B cell (primary cell): Measurements from ENCODE around the gene CACNG4. TPM values are rescaled to one million over a fixed set of nuclear protein-coding genes. Genes with fewer than 3 reads are reported as not detected.

Experiments
- ATAC-seq: fragments of 200-7000 bp; cut with Tn5 transposase; one replicate; pipeline ENCODE4 v1.10.0; 2021; ENCODE audit warnings: low read depth, mild to moderate bottlenecking, moderate number of reproducible peaks, moderate library complexity
- CTCF ChIA-PET: fragments of 350-600 bp; sonication (Branson Sonifier 250); formaldehyde crosslinking; loops from one replicate; lab custom pipeline; 2021; ENCODE audit warnings: antibody characterized with exemption, inconsistent platforms; lab: Charles Lee
- POLR2A ChIA-PET: fragments of 350-600 bp; sonication (Branson Sonifier 250); formaldehyde crosslinking; loops from one replicate; lab custom pipeline; 2021; ENCODE audit warnings: antibody characterized with exemption; lab: Charles Lee
- DNase-seq: peaks from one replicate; pipeline ENCODE4 v3.0.0; 2013
- H2AFZ ChIP-seq: 2 replicates; pipeline ENCODE4 v1.6.1; 2012; ENCODE audit warnings: mild to moderate bottlenecking, low read depth, low read length; ENCODE audit not compliant: insufficient read depth, poor library complexity, severe bottlenecking
- H3K27ac ChIP-seq, 2 donors: 1 replicate in 1 of 2; 2 replicates in 1 of 2; pipeline ENCODE4 v1.5.1; 2012 to 2013; ENCODE audit warnings: low read length in 2 of 2, mild to moderate bottlenecking in 2 of 2, moderate library complexity in 1 of 2
- H3K27me3 ChIP-seq, 4 experiments: fragments of 200-600 bp in 1 of 4; sonication (generic) in 1 of 4; replicated peaks in 1 of 4; 1 replicate in 2 of 4; 2 replicates in 2 of 4; pipeline versions ENCODE4 v1.6.1 to v1.7.0; 2013 to 2016; ENCODE audit warnings: low read length in 3 of 4, mild to moderate bottlenecking in 2 of 4, mixed read lengths in 1 of 4, moderate library complexity in 1 of 4; ENCODE audit not compliant: insufficient read depth in 4 of 4, control insufficient read depth in 3 of 4; ENCODE audit errors: control extremely low read depth in 1 of 4
- H3K36me3 ChIP-seq, 2 experiments: replicated peaks in 1 of 2; 1 replicate in 1 of 2; 2 replicates in 1 of 2; pipeline versions ENCODE4 v1.6.1 to v1.7.1; 2013; ENCODE audit warnings: low read length in 1 of 2; ENCODE audit not compliant: insufficient read depth in 2 of 2, control insufficient read depth in 1 of 2; ENCODE audit errors: control extremely low read depth in 1 of 2, extremely low read depth in 1 of 2
- H3K4me1 ChIP-seq, 2 donors: fragments of 200-600 bp in 1 of 2; sonication (generic) in 1 of 2; 1 replicate in 1 of 2; 2 replicates in 1 of 2; pipeline versions ENCODE4 v1.5.1 to v1.6.1; 2013 to 2017; ENCODE audit warnings: low read length in 2 of 2; ENCODE audit not compliant: control insufficient read depth in 2 of 2, insufficient read depth in 2 of 2
- H3K4me2 ChIP-seq: replicated peaks from 2 replicates; pipeline ENCODE3; 2012; ENCODE audit warnings: mild to moderate bottlenecking, low read depth, low read length; ENCODE audit not compliant: poor library complexity, severe bottlenecking
- H3K4me3 ChIP-seq, 5 experiments: fragments of 200-600 bp in 1 of 5; sonication (generic) in 1 of 5; 1 replicate in 3 of 5; 2 replicates in 2 of 5; pipeline versions ENCODE4 v1.5.1 to v1.7.0; 2011 to 2016; ENCODE audit warnings: low read length in 4 of 5, mild to moderate bottlenecking in 4 of 5, low read depth in 2 of 5, control low read depth in 1 of 5, moderate library complexity in 1 of 5; ENCODE audit not compliant: insufficient read depth in 1 of 5; ENCODE audit errors: control extremely low read depth in 1 of 5, extremely low read depth in 1 of 5
- H3K79me2 ChIP-seq: fragments of 200-600 bp; sonication (generic); one replicate; pipeline ENCODE4 v1.6.0; 2016; ENCODE audit warnings: low read length; ENCODE audit not compliant: control insufficient read depth, insufficient read depth
- H3K9ac ChIP-seq: fragments of 200-600 bp; sonication (generic); 2 replicates; pipeline ENCODE4 v1.6.1; 2017; ENCODE audit warnings: mild to moderate bottlenecking, low read length, moderate library complexity
- H3K9me3 ChIP-seq, 3 donors: one replicate each; pipeline versions ENCODE4 v1.6.1 to v1.7.1; 2013; ENCODE audit warnings: low read length in 2 of 3; ENCODE audit not compliant: control insufficient read depth in 2 of 3, insufficient read depth in 1 of 3; ENCODE audit errors: control extremely low read depth in 1 of 3
- H4K20me1 ChIP-seq: 2 replicates; pipeline ENCODE4 v1.6.0; 2012; ENCODE audit warnings: mild to moderate bottlenecking, low read length; ENCODE audit not compliant: insufficient read depth, control insufficient read depth, poor library complexity, severe bottlenecking
- H3K27ac Mint-ChIP-seq: one replicate; pipeline ENCODE4 v1.8.0; 2021; ENCODE audit warnings: mixed read lengths
- H3K27me3 Mint-ChIP-seq: one replicate; pipeline ENCODE4 v1.8.0; 2021; ENCODE audit warnings: mixed read lengths
- H3K4me1 Mint-ChIP-seq: one replicate; pipeline ENCODE4 v1.8.0; 2021; ENCODE audit warnings: mixed read lengths
- H3K4me3 Mint-ChIP-seq: one replicate; pipeline ENCODE4 v1.8.0; 2021; ENCODE audit warnings: mixed read lengths
- H3K9me3 Mint-ChIP-seq: one replicate; pipeline ENCODE4 v1.8.0; 2022; ENCODE audit warnings: mixed read lengths; ENCODE audit not compliant: insufficient read depth
- EZH2 ChIP-seq: IDR thresholded peaks from 2 replicates; pipeline ENCODE4 v1.6.1; 2012; ENCODE audit warnings: borderline replicate concordance, low read depth, mild to moderate bottlenecking, moderate library complexity, low read length; ENCODE audit not compliant: insufficient read depth, poor library complexity, severe bottlenecking
- WGBS: methylation state at CpG from one replicate; pipeline ENCODE4 v1.1.5; 2013; ENCODE audit warnings: missing lambda C conversion rate; ENCODE audit not compliant: insufficient coverage; 5-methylcytosine and 5-hydroxymethylcytosine counted together
- intact Hi-C: fragments of 100-400 bp; cut with micrococcal nuclease; formaldehyde crosslinking; loops from one replicate; pipeline ENCODE4 v1.10.0; 2022
- polyA plus RNA-seq: library from polyadenylated mRNA; depleted of rRNA; stranded (reverse); fragments of >200 nt; gene quantifications from 2 replicates; pipeline ENCODE4 v1.2.3, GENCODE V29; 2012
- total RNA-seq, 2 donors: library from RNA; stranded (reverse); fragments of 120-200 nt in 1 of 2; gene quantifications; 1 replicate in 1 of 2; 2 replicates in 1 of 2; pipeline versions ENCODE4 v1.2.3 to v1.2.4, GENCODE V29; 2013 to 2022
- TF ChIP-seq, protein P1 (sequence below): fragments of 200-600 bp; IDR thresholded peaks from one replicate; pipeline ENCODE4 v1.8.0; 2022; ENCODE audit warnings: antibody characterized with exemption, mild to moderate bottlenecking

CACNG4 gene
- total and polyA plus RNA-seq, 2 donors (not counting 1 experiment from before 2014, with no cell fraction given), result not detected

DNA sequence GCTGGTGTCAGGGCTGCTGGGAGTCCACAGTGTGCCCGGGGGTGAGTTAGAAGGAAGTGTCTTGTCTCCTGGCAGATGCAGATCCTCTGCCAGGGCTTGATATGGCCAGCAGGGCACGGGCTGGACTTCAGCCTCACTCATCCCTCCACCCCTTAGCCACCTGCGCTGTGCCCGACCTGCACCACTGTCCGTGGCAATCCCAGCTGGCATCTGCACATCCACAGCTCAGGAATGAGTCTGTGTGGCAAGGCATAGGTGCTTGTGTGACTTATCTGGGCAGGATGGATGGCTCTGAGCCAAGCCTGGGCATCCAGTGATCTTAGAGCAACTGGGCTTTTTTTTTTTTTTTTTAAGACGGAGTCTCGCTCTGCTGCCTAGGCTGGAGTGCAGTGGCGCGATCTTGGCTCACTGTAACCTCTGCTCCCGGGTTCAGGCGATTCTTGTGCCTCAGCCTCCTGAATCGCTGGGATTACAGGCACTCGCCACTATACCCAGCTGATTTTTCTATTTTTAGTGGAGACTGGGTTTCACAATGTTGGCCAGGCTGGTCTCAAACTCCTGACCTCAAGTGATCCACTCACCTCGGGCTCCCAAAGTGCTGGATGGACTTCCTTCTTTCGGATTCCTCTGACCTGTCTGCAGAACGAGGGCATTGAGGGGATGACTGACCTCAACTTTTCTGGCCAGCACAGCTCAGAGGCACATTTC, 57.4 kb downstream of the CACNG4 start:
- Histone ChIP-seq H3K4me2 (no peak overlapping the region), H3K79me2 (no peaks in the 10 kb centered on the region), H3K27ac (no peak overlapping the region), H3K36me3 (no peaks in the 10 kb centered on the region), H3K27me3 (no peaks in the 10 kb centered on the region), H3K4me1 (no peaks in the 10 kb centered on the region), H3K4me3 (no peak overlapping the region), H3K9me3 (no peaks in the 10 kb centered on the region), H4K20me1 (no peaks in the 10 kb centered on the region), H3K9ac (no peak overlapping the region), H2AFZ (no peak overlapping the region)
- POLR2A ChIA-PET, result no interaction called here
- intact Hi-C loops, result no loop called here
- no peaks in the 10 kb centered on the region for H3K4me1 Mint-ChIP-seq
- WGBS, result 76% methylated on average over 9 of the region's 16 CpGs
- no peaks in the 10 kb centered on the region for H3K9me3 Mint-ChIP-seq
- no peak overlapping the region for H3K27ac Mint-ChIP-seq
- H3K4me3 Mint-ChIP-seq, result no peak overlapping the region
- no peak for ATAC-seq
- DNase-seq, result no peak
- CTCF ChIA-PET, result no interaction called here
- TF ChIP-seq EZH2, result no peak
- TF ChIP-seq, protein P1, sequence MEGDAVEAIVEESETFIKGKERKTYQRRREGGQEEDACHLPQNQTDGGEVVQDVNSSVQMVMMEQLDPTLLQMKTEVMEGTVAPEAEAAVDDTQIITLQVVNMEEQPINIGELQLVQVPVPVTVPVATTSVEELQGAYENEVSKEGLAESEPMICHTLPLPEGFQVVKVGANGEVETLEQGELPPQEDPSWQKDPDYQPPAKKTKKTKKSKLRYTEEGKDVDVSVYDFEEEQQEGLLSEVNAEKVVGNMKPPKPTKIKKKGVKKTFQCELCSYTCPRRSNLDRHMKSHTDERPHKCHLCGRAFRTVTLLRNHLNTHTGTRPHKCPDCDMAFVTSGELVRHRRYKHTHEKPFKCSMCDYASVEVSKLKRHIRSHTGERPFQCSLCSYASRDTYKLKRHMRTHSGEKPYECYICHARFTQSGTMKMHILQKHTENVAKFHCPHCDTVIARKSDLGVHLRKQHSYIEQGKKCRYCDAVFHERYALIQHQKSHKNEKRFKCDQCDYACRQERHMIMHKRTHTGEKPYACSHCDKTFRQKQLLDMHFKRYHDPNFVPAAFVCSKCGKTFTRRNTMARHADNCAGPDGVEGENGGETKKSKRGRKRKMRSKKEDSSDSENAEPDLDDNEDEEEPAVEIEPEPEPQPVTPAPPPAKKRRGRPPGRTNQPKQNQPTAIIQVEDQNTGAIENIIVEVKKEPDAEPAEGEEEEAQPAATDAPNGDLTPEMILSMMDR, result no peak
- H3K27me3 Mint-ChIP-seq, result no peaks in the 10 kb centered on the region

DNA sequence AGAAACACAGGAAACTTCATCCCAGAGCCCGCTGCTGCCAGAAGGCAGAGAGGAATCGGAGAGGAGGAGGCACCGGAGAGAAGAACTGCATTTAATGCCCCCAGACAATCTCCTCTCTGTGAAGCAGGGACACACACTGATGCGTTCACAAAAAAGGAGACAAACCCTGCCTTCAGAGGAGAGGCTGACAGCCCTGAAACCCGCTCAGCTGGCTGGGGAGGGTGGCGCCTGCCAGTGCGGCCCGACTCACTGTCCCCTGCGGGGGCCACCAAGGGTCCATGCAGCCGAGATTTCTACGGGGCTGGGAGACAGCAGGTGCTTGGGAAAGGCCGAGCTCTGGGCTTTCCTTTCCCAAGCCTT, 57.9 kb downstream of the CACNG4 start:
- Histone ChIP-seq H3K4me1 (no peaks in the 10 kb centered on the region), H3K4me2 (no peak overlapping the region), H3K27ac (no peak overlapping the region), H4K20me1 (no peaks in the 10 kb centered on the region), H3K79me2 (no peaks in the 10 kb centered on the region), H3K4me3 (no peak overlapping the region), H3K9ac (no peak overlapping the region), H2AFZ (no peak overlapping the region), H3K9me3 (no peaks in the 10 kb centered on the region), H3K36me3 (no peaks in the 10 kb centered on the region), H3K27me3 (no peaks in the 10 kb centered on the region)
- WGBS, result 92% methylated on average over 12 of the region's 12 CpGs
- no peak for DNase-seq
- Mint-ChIP-seq H3K4me1 (no peaks in the 10 kb centered on the region), H3K9me3 (no peaks in the 10 kb centered on the region), H3K27me3 (no peaks in the 10 kb centered on the region), H3K4me3 (no peak overlapping the region), H3K27ac (no peak overlapping the region)
- ChIA-PET POLR2A (no interaction called here), CTCF (no interaction called here)
- no peak for ATAC-seq
- TF ChIP-seq, protein P1, result no peak
- TF ChIP-seq EZH2, result no peak
- intact Hi-C loops, result no loop called here
